Measurements from ENCODE around the gene CDRT4.

GRCh38 chr17:15501793-15502192, 34.4 kb upstream of the CDRT4 start:
- peak in 1 of 6 experiments; percentile 25 for TF ChIP-seq CTCF (IDR thresholded peaks at IDR 0.05)
- TF ChIP-seq POLR2A (IDR thresholded peaks at IDR 0.05): no peak

Measured in thyroid gland (tissue), 4 donors.